ENCODE results near the gene ANAPC2.

DNA sequence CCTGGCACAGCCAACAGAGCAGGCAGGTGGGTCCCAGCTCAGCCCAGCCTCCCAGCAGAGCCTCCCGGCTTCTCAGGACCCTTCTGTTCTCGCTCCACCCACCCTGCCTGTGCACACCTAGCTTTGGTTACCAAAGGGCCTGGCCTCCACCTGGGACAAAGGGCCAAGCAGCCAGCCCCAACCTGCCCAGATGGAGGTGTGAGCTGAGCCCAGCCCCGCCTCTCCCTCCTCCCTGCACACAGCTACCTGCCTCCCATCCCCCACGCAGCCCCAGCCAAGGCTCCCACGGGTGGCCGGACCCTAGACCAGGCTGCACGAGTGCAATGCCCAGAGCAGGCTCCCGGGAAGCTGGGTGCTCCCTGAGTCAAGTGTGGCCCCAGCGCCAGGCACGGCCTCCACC lies 6.5 kb upstream of the ANAPC2 start:
- TF ChIP-seq EZH2 (optimal IDR thresholded peaks at IDR 0.05; ENCODE audit: low read depth, low read length) (no peak), EZH2phosphoT487 (IDR thresholded peaks at IDR 0.05; ENCODE audit: low read length) (no peak)
- TF ChIP-seq, protein P1, sequence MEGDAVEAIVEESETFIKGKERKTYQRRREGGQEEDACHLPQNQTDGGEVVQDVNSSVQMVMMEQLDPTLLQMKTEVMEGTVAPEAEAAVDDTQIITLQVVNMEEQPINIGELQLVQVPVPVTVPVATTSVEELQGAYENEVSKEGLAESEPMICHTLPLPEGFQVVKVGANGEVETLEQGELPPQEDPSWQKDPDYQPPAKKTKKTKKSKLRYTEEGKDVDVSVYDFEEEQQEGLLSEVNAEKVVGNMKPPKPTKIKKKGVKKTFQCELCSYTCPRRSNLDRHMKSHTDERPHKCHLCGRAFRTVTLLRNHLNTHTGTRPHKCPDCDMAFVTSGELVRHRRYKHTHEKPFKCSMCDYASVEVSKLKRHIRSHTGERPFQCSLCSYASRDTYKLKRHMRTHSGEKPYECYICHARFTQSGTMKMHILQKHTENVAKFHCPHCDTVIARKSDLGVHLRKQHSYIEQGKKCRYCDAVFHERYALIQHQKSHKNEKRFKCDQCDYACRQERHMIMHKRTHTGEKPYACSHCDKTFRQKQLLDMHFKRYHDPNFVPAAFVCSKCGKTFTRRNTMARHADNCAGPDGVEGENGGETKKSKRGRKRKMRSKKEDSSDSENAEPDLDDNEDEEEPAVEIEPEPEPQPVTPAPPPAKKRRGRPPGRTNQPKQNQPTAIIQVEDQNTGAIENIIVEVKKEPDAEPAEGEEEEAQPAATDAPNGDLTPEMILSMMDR (IDR thresholded peaks at IDR 0.05; ENCODE audit: low read length) = no peak

All from MM.1S (cell line).